HG03108 (cell line): Measurements from ENCODE around the gene GRAMD4.

Source experiments
- ATAC-seq: cut with Tn5 transposase; IDR thresholded peaks from one replicate; pipeline ENCODE4 v1.9.1; 2021; ENCODE audit warnings: moderate library complexity; ENCODE audit not compliant: unreplicated experiment

The GRAMD4 gene

DNA sequence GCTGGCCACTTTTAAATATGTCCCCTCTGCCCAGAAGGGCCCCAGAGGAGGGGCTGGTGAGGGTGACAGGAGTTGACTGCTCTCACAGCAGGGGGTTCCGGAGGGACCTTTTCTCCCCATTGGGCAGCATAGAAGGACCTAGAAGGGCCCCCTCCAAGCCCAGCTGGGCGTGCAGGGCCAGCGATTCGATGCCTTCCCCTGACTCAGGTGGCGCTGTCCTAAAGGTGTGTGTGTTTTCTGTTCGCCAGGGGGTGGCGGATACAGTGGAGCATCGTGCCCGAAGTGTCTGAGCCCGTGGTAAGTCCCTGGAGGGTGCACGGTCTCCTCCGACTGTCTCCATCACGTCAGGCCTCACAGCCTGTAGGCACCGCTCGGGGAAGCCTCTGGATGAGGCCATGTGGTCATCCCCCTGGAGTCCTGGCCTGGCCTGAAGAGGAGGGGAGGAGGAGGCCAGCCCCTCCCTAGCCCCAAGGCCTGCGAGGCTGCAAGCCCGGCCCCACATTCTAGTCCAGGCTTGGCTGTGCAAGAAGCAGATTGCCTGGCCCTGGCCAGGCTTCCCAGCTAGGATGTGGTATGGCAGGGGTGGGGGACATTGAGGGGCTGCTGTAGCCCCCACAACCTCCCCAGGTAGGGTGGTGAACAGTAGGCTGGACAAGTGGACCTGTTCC lies 46.5 kb downstream of the GRAMD4 start:
- ATAC-seq, result no peak

DNA sequence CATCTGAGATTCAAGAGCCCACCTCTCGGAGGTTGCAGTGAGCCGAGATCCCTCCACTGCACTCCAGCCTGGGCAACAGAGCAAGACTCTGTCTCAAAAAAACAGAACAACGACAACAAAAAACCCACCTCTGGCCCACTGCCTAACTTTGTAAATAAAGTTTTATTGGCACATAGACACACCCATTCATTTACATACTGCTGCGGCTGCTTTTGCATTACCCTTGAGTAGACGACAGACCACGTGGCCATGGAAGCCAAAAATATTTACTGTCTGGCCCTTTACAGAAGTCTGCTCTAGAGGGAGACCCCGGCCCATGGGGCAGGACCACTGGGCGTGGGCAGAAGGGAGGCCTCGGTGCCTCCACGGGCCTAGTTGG lies 47.0 kb downstream of the GRAMD4 start:
- ATAC-seq, result no peak

DNA sequence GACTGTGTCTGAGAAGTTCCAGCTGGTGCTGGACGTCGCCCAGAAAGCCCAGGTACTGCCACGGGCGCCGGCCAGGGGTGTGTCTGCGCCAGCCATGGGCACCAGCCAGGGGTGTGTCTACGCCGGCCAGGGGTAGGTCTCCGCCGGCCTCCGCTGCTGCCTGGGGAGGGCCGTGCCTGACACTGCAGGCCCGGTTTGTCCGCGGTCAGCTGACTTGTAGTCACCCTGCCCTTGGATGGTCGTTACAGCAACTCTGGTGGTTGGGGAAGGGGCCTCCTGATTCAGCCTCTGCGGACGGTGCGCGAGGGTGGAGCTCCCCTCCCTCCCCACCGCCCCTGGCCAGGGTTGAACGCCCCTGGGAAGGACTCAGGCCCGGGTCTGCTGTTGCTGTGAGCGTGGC lies 47.9 kb downstream of the GRAMD4 start:
- no peak for ATAC-seq

DNA sequence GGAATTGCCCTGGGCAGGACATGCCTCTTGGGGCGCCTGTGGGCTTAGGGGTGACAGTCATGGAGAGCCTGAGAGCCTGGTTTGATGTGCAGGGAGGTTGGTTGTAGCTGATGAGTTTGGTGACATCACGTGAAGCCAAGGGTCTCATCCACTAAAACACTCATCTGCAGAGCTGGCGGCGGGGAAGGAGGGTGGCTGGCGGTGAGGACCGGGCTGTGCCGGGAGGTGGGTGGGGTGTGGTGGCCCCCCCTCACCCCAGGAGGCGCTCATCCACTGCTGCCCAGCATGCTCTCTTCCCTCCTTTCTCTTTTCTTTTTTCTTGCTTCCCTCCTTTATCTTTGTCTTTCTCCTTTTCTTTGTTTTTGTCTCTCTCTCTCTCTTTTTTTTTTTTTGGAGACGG lies 49.0 kb downstream of the GRAMD4 start:
- ATAC-seq, result no peak

DNA sequence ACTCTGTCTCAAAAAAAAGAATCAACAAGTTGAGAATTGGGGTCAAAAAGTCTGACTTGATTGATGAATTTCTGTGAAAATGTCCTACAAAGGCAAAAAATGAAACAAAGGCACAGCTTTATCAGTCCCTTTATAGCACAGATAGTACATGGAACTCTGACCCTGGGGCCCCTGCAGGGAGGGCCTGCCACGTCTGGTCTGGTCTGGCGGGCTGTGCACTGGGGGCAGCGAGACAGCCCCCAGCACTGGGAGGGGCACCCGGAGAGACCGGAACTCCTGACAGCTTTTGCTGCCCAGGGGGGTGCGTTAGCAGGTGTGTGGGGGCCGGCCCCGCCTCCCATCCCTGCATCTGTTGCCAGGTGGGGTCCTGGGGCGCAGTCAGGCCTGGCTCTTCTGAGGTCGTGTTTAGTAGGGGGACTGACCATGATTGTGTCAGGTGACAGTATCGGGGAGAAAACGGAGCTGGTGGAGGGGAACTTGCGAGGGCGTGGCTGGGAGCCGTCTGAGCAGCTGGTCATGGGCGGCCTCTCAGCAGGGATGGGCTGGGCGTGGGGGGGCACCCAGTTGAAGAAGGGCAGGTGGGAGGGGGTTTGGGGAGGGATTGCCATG lies 51.7 kb downstream of the GRAMD4 start:
- ATAC-seq, result no peak

DNA sequence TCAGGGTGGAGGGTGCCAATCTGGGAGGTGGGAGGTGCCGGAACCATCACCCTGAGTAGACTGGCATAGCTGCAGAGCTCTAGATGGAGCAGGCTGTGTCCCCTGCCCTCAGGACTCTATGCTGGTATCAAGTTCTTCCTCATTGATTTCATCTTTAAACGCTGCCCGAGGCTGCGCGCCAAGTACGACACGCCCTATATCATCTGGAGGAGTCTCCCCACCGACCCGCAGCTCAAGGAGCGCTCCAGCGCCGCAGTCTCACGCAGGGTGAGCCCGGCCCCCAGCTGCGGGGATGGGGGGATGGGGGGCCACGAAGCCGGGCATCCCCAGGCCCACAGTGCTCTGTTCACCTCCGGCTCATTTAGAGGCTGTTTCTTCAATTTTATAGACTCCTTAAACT lies 52.5 kb downstream of the GRAMD4 start:
- no peak for ATAC-seq

DNA sequence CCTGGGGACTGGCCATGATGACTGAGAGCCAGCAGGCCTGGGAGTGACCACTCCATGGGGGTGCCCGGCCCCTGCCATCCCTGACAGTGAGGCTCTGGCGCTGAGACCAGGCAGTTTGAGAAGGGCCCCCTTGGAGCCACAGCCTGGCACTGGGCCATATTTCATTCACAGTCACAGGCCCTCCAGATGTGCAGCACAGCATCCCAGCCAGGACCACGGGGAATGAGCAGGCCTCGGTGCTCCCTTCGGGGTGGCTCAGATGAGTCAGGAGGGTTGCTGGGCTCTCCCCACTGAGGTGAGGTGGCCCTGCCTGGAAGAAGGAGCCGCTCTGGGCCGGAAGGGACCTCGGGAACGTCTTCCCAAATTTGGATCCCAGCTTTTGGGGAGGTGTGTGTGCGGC lies 53.0 kb downstream of the GRAMD4 start:
- no peak for ATAC-seq

DNA sequence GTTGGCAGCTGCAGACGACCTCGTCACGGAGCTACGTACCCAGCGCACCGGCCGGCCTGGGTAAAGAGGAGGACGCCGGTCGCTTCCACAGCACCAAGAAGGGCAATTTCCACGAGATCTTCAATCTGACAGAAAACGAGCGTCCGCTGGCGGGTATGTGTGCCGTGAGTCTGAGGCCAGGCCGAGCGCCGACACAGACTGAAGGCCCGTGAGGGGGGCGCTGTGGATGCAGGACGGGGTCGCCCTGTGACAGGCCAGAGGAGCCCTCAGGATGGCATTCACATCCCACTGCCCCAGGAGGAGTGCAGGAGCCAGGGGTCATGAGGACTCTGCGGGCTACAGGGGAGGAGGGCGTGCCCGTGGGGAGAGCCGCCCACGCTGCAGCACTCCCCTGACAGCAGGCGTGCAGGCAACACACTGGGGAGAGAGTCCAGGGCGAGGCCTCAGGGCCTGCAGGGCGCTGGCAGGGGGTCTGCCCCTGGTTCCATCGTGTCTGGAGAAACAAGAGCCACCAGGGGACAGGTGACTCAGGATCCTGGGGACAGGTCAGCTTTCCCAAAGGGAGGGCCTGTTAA lies 53.6 kb downstream of the GRAMD4 start:
- ATAC-seq, result no peak

DNA sequence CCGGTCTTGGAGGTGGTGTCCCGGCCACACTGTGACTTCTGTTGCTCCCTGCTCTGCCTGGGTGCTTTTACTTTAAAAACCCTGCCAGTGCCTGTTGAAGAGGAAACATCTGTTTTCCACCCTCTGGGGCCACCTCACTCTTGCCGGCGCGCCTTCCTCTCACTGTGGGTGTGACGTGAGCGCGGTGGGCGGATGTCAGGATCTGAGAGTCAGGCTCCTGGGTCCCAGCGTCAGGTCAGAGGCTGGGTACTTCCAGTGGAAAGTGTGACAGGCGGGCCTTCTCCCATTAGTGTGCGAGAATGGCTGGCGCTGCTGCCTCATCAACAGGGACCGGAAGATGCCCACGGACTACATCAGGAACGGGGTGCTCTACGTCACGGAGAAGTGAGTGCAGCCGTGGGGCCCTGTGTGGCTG lies 54.2 kb downstream of the GRAMD4 start:
- ATAC-seq, result no peak

DNA sequence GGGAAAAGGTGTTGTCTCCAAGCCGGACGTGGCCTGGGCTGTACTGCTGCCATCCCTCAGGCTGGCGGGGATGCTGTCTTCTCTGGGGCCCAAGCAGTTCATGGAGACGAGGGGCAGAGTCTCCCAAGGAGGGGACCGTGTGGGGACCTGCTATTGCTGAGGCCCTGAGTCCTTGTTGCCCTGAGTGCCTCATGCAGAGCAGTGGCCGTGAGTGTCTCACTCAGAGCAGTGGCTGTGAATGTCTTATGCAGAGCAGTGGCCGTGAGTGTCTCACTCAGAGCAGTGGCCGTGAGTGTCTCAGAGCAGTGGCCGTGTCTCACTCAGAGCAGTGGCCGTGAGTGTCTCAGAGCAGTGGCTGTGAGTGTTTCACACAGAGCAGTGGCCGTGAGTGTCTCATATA lies 54.7 kb downstream of the GRAMD4 start:
- ATAC-seq, result no peak

DNA sequence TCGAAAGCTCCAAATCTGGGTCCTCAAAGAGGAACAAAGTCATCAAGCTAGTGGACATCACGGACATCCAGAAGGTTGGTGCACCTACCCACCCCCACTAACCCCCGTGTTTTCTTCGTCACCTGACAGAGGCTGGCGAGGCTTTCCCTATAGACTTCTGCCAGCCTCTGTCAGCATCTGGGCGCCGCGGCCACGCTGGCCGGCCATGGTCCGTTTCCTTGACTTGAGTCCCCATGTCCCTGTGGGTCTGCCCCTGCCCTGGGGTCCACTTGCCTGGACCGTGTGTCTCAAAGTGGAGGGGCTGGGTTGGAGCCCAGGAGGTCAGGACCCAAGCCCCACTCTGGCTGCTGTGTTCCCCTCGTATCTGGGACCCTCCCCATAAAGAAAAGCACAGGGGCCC lies 55.3 kb downstream of the GRAMD4 start:
- ATAC-seq, result no peak

DNA sequence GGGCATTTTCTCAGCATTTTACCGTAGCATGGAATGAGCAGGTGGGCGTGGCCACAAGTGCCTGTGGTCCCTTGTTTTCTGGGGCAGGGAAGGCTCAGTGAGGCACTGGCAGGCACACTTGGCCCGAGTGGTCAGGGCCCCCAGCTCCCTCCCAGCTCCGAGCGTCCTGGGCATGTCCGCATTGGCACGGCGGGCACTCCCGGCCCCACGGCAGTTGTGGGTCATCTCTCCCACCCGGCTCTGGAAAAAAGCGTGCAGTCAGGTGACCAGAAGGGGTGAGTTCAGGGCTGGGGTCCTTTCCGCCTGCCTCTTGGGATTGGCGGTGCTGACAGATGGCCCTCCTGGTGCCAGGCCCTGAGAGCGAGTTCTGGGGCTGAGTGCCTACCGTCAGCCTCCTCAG lies 55.8 kb downstream of the GRAMD4 start:
- no peak for ATAC-seq

DNA sequence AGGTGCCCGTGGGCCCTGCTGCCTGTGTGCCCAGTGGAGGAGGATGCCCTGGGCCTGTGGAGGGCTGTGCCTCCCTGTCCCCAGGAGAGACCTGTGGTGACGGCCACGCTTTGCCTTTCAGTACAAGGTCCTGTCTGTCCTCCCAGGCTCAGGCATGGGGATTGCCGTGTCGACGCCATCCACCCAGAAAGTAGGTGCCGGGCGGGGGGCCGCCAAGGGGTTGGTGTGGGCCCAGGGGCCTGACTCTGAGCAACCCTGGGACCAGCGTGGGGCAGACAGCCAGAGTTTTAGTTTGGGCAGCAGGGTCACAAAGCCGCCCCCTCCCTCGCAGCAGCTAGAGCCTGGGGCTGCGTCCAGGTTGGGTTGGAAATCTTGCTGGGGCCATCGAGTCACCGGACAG lies 56.3 kb downstream of the GRAMD4 start:
- ATAC-seq, result no peak

DNA sequence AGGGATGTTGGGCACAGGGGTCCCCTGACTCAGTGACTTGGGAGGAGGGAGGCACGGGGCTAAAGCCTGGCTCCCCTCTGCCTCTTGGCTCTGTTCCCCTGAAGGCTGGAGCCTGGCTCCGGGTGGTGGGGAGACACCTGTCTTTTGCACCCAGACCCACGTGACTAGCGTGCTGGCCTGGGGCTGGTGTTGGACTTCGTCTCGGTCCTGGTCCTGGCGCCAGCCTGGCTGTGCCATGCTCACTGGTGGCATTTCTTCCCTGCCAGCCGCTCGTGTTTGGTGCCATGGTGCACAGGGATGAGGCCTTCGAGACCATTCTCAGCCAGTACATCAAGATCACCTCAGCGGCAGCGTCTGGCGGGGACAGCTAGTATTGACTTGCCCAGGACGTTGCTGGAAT lies 56.7 kb downstream of the GRAMD4 start:
- ATAC-seq, result no peak

DNA sequence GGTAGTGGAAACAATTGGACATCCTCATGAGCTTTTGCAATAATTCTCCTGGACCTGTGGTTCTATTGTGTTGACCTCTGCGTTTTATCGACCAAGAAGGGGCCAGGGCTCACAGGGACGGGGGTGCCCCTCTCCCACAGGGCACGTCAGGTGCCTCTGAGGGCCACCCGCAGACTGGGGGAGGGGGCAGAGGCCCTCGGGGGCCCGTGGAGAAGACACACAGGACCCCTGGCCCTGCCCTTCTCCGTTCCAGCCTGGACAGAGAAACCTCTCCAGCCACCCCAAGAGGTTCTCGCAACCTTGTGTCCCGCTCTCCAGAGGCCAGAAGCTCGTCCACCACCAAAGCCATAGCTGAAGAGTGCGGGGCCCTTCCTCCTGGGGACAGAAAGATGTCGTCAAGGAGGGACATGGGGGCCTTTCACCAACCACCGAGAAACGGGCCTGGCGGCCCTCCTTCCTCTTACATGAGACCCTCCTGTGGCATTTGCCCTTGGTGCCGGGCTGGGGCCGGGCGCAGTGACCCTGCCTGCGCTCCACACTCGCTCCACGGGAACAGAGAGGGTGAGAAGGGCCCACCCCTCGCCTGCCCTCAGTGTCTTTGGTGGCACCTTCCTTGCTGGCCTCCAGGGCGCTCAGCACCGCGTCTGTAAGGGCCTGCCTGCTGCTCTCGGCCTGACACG lies 57.3 kb downstream of the GRAMD4 start:
- no peak for ATAC-seq

DNA sequence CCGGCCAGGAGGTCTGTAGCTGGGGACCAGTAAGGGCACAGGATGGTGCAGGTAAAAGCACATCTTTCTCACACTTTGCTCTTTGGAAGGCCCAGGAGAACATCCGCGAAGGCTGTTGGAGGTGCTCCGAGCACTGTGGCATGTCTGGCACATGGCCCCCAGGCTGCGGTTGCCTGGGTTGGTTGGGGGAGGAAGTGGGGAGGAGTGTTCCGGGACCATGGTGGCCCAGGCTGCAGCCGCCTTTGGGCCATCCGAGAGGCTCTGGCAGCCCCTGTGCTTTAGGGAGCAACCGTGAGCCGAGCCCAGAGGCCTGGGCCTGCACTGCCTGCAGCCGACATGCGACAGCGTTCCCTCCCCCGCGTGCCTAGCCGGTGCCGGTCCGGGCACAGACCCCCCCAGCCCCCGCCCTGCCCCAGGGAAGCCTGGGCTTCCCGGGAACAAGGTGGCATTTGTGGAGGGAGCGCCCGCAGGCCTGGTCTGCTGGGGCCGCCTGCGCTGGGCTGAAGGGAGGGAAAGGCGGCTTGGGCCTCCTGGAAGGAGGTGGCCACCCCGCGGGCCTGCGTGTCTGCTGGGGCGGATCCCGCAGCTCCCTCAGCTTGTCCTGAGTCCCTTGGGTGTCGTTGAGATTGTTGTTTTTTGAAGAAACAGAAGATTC lies 57.9 kb downstream of the GRAMD4 start:
- no peak for ATAC-seq

DNA sequence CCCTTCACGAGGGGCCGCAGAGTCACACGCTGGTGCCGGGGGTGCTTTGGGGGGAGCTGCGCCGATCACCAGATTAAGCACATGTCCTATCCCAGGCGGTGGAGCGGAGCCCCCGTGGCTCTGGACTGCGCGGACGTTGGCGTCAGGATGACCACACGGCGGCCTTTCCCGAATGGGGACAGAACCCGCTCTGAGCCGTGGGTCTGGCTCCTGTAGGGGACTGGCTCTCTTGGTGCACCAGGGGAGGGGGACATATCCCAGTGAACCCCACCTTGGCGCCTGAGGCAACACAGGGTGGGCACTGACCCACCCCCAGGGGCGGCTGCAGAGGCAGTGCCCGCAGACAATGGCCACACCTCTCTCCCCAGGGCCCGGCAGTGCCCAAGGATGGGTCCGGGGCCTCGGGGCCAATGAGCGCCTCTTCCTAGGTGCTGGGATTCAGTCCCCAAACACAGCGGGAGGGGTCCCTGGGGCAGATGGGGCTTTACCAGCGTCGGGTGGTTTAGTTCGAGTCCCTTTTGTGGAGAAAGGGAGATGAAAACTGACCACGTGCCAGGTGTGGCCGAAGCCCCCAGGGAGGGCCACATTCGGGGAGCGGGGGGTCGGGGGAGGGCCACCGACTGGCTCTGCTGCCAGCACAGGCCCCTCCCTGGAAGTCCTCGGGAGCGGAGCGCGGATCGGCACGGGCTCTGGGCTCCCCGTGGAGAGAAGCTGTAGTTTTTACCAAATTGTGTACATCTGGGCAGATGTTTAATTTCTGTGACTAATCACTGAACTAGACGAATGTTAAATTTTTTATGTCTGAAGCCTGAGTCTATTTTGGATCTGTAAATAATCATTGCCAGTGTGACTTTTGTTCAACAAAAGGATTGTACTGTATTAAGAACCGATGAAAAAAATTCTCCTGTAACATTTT lies 58.9 kb downstream of the GRAMD4 start:
- no peak for ATAC-seq

DNA sequence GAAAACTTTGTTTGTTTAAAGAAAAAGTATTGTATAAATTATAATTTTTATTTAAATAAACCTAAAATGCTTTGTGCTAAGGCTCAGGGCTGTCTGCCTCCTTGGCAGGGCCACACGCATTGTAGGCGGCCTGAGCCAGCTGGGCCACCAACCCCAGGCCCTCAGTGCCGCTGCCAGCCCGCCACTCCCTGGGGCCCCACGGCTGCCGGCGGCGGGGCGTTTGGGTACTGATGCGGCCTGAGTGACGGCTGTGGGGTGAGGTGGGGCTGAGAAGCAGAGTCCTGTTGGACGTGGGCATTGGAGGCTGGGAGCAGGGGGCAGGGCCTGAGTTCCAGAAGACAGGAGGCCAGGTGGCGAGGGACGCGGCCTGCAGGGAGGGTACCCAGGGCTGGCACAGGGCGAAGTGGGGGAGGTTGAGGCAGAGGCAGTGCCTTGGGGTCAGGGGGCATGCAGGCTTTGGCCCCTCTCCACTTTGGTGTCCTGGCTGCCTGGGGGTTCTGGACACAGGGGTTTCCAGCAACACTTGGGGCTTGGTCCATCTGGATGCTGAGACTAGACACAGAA lies 59.6 kb downstream of the GRAMD4 start:
- no peak for ATAC-seq

DNA sequence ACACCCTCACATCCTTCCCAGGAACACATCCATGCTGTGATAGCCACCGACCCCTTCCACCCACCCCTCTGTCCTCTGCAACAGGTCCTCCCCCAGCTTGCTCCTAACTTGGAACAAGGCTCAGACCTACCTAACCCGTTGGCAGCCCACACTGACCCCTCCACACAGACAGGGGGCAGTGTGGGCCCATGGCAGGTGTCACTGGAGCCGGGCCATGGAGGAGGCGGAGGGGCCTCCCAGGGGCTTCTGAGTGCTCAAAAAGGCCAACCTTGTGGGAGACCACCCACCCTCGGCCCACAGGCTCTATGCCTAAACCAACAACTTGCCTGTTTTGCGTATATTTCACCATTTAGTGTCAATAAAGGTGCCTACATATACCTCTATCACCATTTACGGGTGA lies 60.8 kb downstream of the GRAMD4 start:
- ATAC-seq, result no peak

DNA sequence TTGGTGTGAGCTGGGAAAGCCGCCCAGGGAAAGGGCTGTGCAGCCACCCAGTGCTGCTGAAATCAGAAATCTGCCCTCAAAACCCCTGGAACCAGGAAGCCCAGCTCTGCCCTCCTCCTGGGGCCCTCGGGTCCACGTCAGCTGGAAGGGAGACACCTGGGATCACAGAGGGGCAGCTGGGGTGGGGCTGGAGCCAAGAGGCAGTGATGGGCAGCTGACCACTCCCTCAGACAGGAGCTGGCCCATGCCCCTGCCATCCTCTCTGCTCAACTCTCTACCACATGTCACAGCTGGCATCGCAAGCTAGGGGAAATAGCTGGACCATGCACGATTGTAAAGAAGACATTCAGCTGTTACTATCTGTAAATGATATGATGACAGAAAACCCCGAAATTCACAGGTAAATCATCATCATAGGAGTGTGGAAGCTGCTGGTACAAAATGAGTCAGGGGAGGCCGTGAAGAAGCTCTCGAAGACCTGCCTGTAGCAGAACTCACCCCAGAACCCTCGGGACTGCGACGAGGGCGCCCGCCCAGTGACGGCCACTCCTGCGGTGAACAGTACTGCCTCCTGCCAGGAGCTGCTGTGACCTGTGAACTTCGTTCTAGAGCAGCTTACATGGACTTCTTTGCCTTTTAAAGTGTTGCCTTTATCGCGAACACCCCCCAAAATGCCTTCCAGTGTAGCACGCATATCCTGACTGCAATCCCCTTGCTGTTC lies 62.0 kb downstream of the GRAMD4 start:
- ATAC-seq, result no peak
